Smooth muscle cell (in vitro differentiated cells): Measurements from ENCODE around the gene NADSYN1. TPM values are rescaled to one million over a fixed set of nuclear protein-coding genes. Genes with fewer than 3 reads are reported as not detected.

ENCODE experiments used
- DNase-seq: peaks from one replicate; lab custom pipeline; 2025; ENCODE audit not compliant: unreplicated experiment; lab: John Stamatoyannopoulos, UW
- H2AFZ ChIP-seq: fragments of 200-600 bp; sonication (generic); 2 replicates; pipeline ENCODE4 v1.6.0; 2016; ENCODE audit warnings: antibody characterized with exemption, low read depth, mild to moderate bottlenecking
- H3F3A ChIP-seq: fragments of 200-600 bp; sonication (generic); 2 replicates; pipeline ENCODE4 v1.6.0; 2017; ENCODE audit warnings: antibody characterized with exemption, low read depth
- H3K27ac ChIP-seq: fragments of 200-600 bp; sonication (generic); 2 replicates; pipeline ENCODE4 v1.5.1; 2016; ENCODE audit warnings: low read depth, mild to moderate bottlenecking
- H3K27me3 ChIP-seq: fragments of 200-600 bp; sonication (generic); 2 replicates; pipeline ENCODE4 v1.6.1; 2016; ENCODE audit warnings: low read depth, mild to moderate bottlenecking
- H3K36me3 ChIP-seq: fragments of 200-600 bp; sonication (generic); 2 replicates; pipeline ENCODE4 v1.5.1; 2016; ENCODE audit warnings: low read depth
- H3K4me1 ChIP-seq: fragments of 200-600 bp; sonication (generic); 2 replicates; pipeline ENCODE4 v1.5.1; 2016; ENCODE audit warnings: low read depth
- H3K4me2 ChIP-seq: fragments of 200-600 bp; sonication (generic); 2 replicates; pipeline ENCODE4 v1.6.0; 2016; ENCODE audit warnings: mild to moderate bottlenecking
- H3K4me3 ChIP-seq: fragments of 200-600 bp; sonication (generic); 2 replicates; pipeline ENCODE4 v1.5.1; 2016; ENCODE audit warnings: mild to moderate bottlenecking
- H3K79me2 ChIP-seq: fragments of 200-600 bp; sonication (generic); 2 replicates; pipeline ENCODE4 v1.6.0; 2016; ENCODE audit warnings: low read depth, mild to moderate bottlenecking
- H3K9ac ChIP-seq: fragments of 200-600 bp; sonication (generic); 2 replicates; pipeline ENCODE4 v1.6.0; 2016; ENCODE audit warnings: low read depth
- H3K9me3 ChIP-seq: fragments of 200-600 bp; sonication (generic); replicated peaks from 2 replicates; pipeline ENCODE4 v1.5.1; 2016; ENCODE audit warnings: low read depth
- H4K20me1 ChIP-seq: fragments of 200-600 bp; sonication (generic); 2 replicates; pipeline ENCODE4 v1.6.0; 2016; ENCODE audit warnings: low read depth
- CTCF ChIP-seq: fragments of 200-600 bp; sonication (generic); IDR thresholded peaks from 2 replicates; pipeline ENCODE4 v1.5.1; 2017; ENCODE audit warnings: borderline replicate concordance, mild to moderate bottlenecking, antibody characterized with exemption; ENCODE audit not compliant: insufficient read depth, poor library complexity, severe bottlenecking
- WGBS: methylation state at CpG from one replicate; pipeline ENCODE4 v1.1.7; 2016; ENCODE audit warnings: low lambda C conversion rate; 5-methylcytosine and 5-hydroxymethylcytosine counted together
- polyA plus RNA-seq: library from polyadenylated mRNA; unstranded; fragments of >200 nt; fragmentation: Nextera tagmentation; extraction: Ambion mirVana; gene quantifications from 2 replicates; pipeline ENCODE4 v1.2.1, GENCODE V29; 2016
- total RNA-seq: library from RNA; depleted of rRNA; stranded (reverse); fragments of >200 nt; gene quantifications from 2 replicates; pipeline ENCODE4 v1.2.3, GENCODE V29; 2014

NADSYN1 gene
- total and polyA plus RNA-seq, 2 experiments from 2014 or later = 30.2 to 33.8 TPM

GRCh38 chr11:71472941-71473792 lies 20.2 kb downstream of the NADSYN1 start:
- Histone ChIP-seq H3K27me3 (no peaks in the 10 kb centered on the region), H3F3A (no peaks in the 10 kb centered on the region), H3K4me1 (no peaks in the 10 kb centered on the region), H3K4me3 (no peak overlapping the region), H3K9me3 (no peaks in the 10 kb centered on the region), H3K4me2 (no peak overlapping the region), H3K79me2 (no peaks in the 10 kb centered on the region), H3K27ac (no peak overlapping the region), H3K36me3 (no peaks in the 10 kb centered on the region), H2AFZ (no peak overlapping the region), H4K20me1 (no peaks in the 10 kb centered on the region), H3K9ac (no peak overlapping the region)
- no peak for TF ChIP-seq CTCF
- 98% methylated on average over 33 of the region's 33 CpGs for WGBS
- DNase-seq = no peak

- Histone ChIP-seq H3K9ac (no peak overlapping the region), H3K4me1 (no peaks in the 10 kb centered on the region), H4K20me1 (no peaks in the 10 kb centered on the region), H3K27me3 (no peaks in the 10 kb centered on the region), H3K79me2 (no peaks in the 10 kb centered on the region), H3K4me2 (no peak overlapping the region), H3K4me3 (no peak overlapping the region), H3F3A (no peaks in the 10 kb centered on the region), H3K36me3 (no peaks in the 10 kb centered on the region), H3K27ac (no peak overlapping the region), H2AFZ (no peak overlapping the region), H3K9me3 (no peaks in the 10 kb centered on the region)
- no peak for DNase-seq
- 97% methylated on average over 14 of the region's 14 CpGs for WGBS
- TF ChIP-seq CTCF = no peak
Measured at GRCh38 chr11:71473793-71474080, 20.7 kb downstream of the NADSYN1 start.

- 96% methylated on average over 27 of the region's 27 CpGs for WGBS
- DNase-seq = no peak
- H3K36me3 ChIP-seq = no peaks in the 10 kb centered on the region
- no peaks in the 10 kb centered on the region for H3K4me1 ChIP-seq
- TF ChIP-seq CTCF = no peak
- no peaks in the 10 kb centered on the region for H3K79me2 ChIP-seq
- H3K27me3 ChIP-seq = no peaks in the 10 kb centered on the region
- no peak overlapping the region for H2AFZ ChIP-seq
- no peak overlapping the region for H3K27ac ChIP-seq
- no peak overlapping the region for H3K4me3 ChIP-seq
- no peaks in the 10 kb centered on the region for H3F3A ChIP-seq
- no peaks in the 10 kb centered on the region for H4K20me1 ChIP-seq
- no peak overlapping the region for H3K4me2 ChIP-seq
- H3K9ac ChIP-seq = no peak overlapping the region
- H3K9me3 ChIP-seq = no peaks in the 10 kb centered on the region
Measured at GRCh38 chr11:71474141-71474770, 21.3 kb downstream of the NADSYN1 start.
